SKM-1 treated with dmso at 0.1 percent for 144 hours (cell line): ENCODE measurements around the gene REC114.

ENCODE experiments used
- DNase-seq: peaks from one replicate; lab custom pipeline; 2025; ENCODE audit not compliant: unreplicated experiment; lab: John Stamatoyannopoulos, UW

REC114 gene

DNA sequence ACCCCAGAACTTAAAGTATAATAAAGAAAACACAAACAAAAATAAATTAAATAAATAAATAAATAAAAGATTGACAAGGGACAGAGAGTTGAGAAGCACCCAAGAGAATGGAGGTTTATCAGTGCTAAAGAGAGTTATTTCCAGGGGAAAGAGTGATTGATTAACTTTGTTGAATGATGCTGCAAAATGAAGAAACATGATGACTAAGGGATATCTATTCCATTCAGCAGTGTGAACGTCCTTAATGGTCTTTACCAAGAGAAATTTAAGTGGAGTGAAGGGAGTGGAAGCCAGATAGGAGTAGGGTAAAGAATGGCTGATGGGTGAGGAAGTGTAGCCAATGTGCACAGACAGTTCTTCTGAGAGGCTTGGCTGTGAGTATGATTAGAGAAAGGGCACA is 11.1 kb downstream of the REC114 start:
- DNase-seq = no peak

DNA sequence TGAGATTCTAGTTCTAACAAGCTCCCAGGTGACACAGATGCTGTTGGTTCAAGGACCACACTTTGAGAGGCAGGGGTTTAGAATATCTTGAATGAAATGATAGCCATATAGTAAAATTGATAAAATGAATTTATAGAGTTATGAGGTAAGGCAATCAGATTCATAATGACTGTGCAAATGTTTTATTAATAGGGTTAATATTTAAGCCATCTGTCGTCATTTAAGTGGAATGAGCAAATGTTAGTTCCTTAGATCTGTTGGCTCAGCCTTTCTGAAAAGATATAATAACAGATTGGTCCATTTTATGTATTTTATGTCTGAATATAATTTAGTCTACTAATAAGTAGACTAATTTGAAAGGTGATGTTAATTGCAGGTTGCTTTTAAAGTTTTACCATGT is 12.9 kb downstream of the REC114 start:
- no peak for DNase-seq

DNA sequence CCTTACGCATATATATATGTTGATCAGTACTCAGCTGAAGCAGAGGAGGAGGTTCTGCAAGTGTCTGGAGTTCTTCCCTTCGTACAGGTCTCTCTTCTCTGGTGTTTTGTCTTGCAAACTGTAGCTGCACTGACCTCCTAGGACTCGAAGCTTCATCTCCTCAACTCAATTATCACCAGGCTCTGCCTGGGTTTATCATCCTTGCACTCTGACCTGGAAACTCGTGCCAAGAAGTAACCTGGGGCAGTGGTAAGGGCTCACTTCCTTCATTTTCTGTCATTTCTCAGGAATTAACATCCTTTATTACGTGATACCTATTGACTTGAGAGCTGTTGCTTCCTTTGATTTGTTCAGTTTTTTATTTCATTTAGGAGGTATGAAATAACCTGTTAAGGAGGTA is 14.4 kb downstream of the REC114 start:
- no peak for DNase-seq

DNA sequence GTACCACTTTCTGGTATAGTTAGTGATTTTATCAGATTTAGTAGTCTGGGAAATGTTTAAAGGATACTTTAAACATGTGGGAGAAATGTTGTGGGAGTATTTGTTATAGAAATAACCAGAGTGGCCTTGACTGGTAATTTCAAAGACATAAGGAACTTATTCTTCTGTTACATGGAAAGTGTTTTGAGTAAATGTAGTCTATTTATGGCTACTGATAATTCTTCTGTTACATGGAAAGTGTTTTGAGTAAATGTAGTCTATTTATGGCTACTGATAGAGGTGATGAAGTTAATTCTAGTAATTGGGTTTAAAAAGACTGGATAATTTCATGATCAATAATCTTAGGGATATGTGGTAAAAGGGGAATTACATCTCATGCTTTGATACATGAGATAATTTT is 17.7 kb downstream of the REC114 start:
- no peak for DNase-seq

DNA sequence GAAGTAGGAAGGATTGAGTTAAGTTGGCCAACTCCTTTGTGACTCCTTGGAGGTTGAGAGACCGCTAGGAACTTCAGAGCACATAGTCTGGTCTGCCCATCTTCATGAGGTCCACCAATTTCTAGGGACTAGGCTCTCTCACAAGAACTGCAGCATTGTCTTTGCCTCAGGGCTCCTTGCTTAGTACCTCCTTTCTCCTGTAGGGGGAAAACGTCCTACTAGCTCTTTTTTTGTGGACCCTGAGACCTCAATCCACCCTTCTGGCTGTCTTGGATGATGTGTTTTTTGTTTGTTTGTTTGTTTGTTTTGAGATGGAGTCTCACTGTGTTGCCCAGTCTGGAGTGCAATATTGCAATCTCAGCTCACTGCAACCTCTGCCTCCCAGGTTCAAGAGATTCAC is 21.6 kb downstream of the REC114 start:
- DNase-seq = peak; percentile 7

DNA sequence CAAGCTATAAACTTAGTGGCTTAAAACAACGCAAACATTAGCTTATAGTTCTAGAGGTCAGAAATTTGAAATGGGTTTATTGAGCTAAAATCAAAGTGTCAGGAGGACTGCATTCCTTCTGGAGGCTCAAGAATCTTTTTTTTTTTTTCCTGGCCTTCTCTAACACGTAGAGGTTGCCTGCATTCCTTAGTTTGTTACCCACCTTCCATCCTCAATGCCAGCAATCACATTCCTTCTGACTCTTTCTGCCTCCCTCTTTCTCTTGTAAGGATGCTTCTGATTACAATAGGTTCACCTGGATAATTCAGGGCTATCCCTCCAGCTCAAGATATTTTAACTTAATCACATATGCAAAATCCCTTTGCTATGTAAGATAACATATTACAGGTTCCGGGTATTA is 24.8 kb downstream of the REC114 start:
- DNase-seq = no peak

DNA sequence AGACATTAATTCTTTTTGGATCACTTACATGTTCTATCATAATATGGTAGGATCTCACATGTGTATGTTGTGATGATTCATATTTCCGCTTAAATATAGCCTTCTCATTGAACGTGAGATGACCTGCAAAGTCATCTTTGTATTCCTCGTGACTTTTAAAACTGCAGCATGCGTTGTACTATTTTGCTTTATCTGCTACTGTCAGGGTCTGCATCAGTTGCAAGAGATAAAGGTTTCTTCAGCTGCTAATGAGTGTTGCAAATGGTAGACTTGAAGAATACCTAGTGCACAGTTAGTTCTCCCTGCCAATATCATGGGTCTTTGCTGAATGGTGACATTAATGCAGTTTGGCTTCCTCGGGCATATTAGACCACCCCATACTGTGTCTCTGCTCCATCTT is 31.8 kb downstream of the REC114 start:
- DNase-seq = no peak

DNA sequence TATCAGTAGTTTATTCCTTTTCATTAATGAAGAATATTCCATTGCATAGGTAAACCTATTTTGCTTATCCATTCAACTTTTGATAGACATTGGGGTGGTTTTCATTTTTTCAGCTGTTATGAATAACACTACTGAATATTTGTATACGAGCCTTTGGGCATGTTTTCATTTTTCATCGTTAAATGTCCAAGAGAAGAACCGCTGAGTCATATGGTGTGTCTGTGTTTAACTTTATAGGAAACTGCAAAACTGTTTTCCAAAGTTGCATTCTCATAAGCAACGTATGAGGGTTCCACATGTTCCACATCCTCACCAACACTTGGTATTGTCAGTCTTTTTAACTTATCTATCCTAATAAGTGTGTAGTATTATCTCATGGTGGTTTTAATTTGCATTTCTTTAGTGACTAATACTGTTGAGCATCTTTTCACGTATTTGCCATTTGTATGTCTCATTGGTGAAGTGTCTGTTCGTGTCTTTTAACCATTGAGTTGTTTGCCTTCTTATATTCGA is 33.8 kb downstream of the REC114 start:
- no peak for DNase-seq

DNA sequence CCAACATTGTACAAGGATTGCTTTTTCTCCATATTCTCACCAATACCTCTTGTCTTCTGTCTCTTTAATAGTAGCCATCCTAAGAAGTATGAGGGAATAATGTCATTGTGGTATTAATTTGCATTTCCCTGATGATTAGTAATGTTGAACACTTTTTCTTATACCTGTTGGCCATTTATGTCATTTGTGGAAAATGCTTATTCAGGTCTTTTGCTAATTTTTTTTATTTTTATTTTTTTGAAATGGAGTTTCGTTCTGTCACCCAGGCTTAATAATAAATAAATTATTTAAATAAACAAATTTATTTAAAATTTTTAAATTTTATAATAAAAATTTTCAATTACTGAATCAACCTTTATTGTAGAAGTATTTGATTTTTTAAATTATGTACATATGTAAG is 37.1 kb downstream of the REC114 start:
- DNase-seq = no peak

DNA sequence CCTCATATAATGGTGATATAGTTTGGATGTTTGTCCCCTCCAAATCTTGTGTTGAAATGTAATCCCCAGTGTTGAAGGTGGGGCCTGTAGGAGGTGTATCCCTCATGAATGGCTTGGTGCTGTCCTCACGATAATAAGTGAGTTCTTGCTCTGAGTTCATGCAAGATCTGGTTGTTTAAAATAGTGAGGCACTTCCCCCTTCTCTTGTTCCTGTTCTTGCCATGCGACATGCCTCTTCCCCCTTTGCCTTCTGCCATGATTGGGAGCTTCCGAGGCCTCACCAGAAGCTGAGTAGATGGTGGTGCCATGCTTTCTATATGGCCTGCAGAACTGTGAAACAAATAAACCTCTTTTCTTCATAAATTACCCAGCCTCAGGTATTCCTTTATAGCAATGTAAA is 39.2 kb downstream of the REC114 start:
- peak; percentile 37 for DNase-seq

DNA sequence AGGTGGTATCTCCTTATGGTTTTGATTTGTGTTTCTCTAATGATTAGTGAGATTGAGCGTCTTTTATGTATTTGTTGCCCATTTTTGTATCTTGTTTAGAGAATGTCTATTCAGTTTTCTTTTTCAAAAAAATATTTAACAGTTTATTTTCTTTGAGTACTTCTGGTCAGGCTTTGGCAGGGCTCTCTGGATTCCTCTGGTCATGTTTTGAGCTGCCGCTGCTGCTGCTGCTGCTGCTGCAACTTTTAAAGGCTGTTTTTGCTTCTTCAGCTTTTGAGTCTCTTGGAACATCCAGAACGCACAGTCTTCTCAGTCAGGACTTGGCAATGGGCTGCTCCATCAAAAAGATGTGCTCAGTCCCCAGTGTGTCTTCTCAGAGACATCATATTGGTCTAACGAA is 40.1 kb downstream of the REC114 start:
- DNase-seq = no peak

DNA sequence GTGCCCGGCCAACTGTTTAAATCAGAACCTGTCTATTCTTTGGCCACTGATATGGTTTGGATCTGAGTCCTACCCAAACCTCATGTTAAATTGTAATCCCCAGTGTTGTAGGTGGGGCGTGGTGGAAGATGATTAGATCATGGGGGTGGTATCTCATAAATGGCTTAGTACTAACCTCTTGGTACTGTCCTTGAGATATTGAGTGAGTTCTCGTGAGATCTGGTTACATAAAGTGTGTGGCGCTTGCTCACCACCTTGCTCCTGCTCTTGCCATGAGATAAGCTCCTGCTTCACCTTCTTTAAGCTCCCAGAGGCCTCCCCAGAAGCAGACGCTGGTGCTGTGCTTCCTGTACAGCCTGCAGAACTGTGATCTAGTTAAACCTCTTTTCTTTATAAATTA is 42.4 kb downstream of the REC114 start:
- DNase-seq = no peak

DNA sequence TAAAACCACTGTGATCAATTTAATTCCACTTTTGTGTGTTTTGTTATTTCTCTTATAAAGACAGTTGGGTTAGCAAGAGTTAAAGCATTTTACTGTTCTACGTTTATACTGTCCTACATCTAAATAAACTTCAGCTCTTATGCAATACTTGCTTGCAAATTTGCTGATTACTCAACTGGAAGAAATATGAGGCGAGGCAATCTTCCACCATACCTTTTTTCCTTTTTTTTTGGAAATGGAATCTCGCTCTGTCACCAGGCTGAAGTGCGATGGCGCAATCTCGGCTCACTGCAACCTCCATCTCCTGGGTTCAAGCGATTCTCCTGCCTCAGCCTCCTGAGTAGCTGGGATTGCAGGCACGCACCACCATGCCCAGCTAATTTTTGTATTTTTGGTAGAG is 42.9 kb downstream of the REC114 start:
- DNase-seq = peak; percentile 19

DNA sequence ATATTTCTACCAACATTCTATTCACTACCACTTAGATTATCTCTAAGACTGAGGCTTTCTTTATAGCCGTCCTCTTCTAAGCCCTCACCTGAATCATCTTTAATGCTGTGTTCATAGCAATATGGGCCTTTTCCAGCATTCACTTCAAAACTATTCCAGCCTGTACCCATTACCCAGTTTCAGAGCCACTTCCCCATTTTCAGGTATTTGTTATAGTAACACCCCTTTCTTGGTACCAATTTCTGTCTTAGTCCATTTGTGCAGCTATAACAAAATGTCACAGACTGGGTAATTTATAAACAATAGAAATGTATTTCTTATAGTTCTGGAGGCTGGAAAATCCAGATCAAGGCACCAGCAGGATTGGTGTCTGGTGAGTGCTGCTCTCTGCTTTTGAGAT is 45.7 kb downstream of the REC114 start:
- no peak for DNase-seq

DNA sequence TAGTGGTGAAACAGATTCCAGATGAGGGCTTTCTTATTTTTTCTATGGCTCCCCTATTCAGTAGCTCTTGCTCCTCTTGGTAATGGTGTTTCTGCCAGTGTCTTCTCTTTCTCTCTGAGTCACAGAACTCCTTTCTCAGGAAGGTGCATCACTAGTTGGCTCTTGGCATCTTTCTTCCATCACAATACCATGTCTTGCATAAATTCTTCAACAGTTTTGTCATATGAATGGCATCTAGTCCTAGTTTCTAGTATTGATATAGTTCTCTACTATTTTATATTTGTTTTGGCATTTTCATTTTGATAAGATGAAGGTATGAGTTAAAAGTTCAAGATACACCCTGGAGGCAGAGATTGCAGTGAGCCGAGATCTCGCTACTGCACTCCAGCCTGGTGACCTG is 51.0 kb downstream of the REC114 start:
- DNase-seq = no peak

DNA sequence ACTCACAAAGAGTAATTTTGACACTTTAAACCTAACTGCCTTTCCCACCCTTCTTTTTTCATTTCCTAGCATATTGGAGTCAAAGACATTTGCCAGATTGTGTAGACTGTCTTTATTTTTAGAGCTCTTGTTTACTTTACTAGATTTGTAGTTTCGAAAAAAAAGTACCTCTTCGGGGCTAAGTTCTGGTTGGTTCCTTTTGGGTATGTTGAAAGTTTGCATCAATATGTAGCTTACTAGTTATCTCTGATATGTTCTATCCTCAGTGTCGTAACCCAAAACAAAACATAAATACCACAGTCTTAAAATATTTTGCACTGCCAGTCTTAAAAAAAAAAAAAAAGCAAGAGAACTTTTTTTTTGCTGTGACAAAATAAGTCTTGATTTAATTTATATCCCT is 52.2 kb downstream of the REC114 start:
- DNase-seq = no peak

DNA sequence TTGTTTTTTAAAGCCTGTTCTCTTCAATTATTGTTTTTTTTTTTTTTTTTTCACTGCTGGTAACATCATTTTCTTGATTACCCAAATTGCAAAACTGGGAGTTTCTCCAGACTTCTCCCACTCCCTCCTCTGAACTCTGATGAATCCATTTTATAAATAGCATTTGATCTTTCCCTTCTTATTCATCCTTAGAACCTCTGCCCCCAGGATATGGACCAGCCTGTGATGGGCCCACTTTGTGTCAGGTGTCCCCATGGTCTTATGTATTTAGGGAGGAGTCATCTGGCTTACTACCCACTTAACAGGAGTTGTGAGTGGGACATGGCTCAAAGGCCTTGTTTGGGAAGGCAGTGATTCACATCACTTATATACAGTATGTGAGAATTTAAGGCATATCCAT is 57.7 kb downstream of the REC114 start:
- DNase-seq = no peak

DNA sequence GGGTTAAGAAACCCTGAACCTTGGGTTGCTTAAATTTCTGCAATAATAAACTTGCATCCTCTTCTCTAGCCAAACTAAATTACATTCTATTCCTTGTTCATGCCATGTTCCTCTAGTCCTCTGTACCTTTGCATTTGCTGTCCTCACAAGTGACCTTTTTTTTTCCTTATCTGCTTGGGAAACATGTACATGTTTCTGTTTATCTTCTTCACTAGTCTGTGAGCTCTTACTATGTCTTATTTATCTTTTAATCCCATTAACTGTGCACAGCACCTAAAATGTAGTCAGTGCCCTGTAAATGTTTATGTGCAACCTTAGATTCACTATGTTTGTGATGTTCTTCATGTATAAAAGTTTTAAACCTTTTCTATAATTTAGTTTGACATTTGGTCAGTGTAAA is 61.9 kb downstream of the REC114 start:
- no peak for DNase-seq

DNA sequence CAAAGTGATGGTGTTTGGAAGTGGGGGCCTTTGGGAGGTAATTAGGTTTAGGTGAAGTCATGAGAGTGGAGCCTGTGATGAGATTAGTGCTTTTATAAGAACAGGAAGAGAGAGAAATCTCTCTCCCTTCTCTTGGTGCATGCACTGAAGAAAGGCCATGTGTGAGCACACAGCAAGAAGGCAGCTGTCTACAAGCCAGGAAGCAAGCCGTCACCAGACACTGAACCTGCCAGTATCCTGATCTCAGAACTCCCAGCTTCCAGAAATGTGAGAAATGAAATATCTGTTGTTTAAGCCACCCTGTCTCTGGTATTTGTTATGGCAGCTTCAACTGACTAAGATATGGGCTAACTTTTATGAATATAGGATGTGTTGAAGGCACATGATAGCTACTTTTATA is 72.6 kb downstream of the REC114 start:
- no peak for DNase-seq

DNA sequence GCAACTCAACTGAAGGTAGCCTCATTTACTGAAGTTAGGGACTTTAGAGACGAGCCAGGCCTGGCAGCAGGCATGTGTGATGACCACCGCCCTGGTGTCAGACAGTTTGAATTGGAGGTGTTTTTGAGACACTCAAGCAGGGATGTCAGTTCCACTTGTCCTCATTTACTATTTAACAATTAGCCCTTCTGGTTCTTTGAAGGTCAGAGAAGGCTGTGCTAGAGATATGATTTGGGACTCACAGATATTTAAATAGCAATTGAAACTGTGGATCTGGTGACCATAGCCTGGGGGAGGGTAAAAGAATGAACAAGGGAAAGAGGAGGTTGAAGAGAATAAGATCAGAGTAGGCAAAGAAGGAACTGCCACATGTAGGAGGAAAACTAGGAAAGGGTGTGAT is 74.6 kb downstream of the REC114 start:
- DNase-seq = no peak

DNA sequence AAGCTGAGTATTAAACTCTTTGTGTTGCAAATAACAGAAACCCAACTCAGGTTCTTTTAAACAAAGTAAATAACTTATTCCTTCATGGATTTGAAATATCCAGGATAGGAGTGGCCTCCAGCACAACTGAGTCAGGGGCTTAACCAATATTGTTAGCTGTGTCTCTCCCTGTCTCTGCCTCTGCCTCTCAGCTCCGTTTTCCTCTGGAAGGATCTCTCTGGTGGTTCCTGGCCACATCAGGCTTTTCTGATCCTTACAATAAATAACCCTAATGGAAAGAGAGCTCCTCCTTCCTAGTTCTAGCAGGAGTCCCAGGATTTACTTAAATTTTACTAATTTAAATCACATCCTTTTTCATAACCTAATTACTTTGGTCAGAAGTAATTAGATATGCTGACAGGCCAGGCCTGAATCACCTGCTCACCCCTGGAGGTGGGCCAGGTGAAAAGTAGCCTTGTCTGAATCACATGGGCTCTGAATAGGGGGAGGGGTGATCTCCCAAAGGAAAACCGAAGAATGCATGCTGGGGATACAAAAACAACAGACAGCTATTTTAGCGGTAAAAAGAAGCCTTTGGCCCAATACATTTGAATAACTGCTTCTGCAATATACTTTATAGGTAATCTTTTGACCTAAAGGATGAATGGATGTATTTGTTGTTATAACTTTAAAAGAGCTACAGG is 75.4 kb downstream of the REC114 start:
- no peak for DNase-seq

DNA sequence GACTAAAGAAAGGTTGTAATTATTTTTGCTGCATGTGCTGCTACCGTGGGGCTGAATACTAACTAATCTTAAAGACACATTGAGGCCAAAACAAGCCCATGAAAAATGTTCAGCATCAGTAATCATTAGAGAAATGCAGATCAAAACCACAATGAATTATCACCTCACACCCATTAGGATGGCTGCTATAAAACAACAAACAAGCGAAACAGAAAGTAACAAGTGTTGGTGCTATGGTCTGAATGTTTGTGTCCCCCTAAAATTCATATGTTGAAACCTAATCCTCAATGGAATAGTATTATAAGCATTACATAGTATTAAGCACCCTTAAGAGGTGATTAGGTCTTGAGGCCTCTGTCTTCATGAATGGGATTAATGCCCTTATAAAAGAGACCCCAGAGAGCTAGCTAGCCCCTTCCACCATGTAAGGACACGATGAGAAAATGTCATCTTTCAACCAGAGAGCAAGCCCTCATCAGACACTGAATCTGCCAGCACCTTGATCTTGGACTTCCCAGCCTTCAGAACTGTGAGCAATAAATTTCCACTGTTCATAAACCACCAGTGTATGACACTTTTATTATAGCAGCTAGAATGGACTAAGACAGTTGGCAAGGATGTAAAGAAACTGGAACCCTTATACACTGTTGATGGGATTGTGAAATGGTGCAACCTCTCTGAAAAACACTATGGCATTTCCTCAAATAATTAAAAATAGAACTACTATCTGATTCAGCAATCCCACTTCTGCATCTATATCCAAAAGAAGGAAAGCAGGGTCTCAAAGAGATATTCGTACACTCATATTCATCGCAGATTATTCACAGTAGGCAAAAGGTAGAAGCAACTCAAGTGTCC is 76.1 kb downstream of the REC114 start:
- DNase-seq = no peak

DNA sequence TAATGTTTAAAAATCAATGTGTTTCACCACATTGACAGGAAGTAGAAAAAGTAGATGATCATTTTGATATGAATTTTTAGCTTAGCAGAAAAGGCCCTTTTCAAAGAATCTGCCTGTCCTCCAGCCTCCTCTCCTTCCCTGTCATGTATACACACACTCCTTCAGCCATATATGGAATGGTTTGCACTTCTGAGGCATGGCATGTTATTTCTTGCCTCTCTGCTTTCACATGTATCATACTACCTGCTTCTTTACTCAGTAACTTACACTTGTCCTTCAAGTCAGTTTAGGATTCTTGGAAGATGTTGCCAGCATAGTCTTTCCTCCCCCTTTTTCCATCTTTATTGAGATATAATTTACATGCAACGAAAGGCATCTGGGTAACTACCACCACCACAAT is 79.0 kb downstream of the REC114 start:
- no peak for DNase-seq
